HG03354 (cell line): ENCODE measurements around the gene NUP155.
"Not testable (repeated sequence)": the region's sequence is repeated elsewhere in the genome, so short reads cannot be mapped to it uniquely, and the experiment has no call there.

ENCODE experiments used
- ATAC-seq: cut with Tn5 transposase; IDR thresholded peaks from one replicate; pipeline ENCODE4 v1.9.1; 2021; ENCODE audit warnings: mild to moderate bottlenecking; ENCODE audit not compliant: unreplicated experiment, poor library complexity, severe bottlenecking

The NUP155 gene

DNA sequence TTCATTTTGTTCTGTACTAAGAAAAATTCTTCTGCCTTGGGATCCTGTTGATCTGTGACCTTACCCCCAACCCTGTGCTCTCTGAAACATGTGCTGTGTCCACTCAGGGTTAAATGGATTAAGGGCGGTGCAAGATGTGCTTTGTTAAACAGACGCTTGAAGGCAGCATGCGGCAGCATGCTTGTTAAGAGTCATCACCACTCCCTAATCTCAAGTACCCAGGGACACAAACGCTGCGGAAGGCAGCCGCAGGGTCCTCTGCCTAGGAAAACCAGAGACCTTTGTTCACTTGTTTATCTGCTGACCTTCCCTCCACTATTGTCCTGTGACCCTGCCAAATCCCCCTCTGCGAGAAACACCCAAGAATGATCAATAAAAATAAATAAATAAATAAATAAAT, 74.6 kb downstream of the NUP155 start:
- ATAC-seq: not testable (repeated sequence)

DNA sequence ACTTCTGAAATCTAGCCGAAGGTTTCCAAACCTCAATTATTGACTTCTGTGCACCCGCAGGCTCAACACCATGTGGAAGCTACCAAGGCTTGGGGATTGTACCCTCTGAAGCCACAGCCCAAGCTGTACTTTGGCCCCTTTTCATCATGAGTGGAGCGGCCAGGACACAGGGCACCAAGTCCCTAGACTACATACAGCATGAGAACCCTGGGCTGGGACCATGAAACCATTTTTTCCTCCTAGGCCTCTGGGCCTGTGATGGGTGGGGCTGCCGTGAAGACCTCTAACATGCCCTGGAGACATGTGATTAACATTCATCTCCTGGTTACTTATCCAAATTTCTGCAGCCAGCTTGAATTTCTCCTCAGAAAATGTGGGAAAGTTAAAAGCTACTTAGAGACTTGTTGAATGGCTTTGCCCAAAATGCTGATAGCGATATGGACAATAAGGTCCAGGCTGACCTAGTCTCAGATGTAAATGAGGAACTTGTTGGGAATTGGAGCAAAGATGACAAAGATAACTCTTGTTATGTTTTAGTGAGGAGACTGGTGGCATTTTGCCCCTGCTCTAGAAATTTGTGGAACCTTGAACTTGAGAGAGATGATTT, 87.6 kb downstream of the NUP155 start:
- ATAC-seq: no peak

DNA sequence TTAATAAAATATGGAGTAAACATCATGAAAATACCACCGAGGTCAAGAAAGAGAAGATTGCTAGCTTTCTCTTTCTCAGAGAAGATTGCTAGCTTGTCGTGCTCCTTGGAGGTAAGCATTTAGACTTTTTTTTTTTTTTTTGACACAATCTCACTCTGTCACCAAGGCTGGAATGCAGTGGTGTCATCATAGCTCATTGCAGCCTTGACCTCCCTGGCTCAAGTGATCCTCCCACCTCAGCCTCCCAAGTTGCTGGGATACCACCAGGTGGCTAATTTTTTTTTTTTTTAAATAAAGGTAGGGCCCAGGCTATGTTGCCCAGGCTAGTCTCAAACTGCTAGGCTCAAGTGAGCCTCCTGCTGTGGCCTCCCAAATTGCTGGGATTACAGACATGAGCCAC, 95.4 kb downstream of the NUP155 start:
- no peak for ATAC-seq

DNA sequence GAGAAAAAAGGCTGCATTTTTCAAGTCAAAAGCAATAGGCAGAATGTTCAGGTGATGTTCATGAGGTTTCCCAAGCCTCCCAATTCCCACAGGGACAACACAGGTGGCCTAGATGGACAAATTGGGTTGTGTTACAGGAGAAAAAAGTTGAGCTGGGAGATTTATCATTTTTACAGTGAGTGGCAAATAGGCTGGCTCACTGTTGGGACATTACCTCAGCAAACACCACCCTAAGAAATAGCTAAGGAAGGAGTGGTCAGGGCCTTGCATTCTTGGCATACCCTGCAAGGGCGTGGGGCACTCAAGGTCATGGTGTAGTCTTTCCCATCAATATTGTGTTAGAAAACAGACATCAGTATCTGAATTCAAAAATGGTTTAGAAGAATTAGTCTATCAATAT, 98.4 kb downstream of the NUP155 start:
- ATAC-seq: no peak

- not testable (repeated sequence) for ATAC-seq
These were observed 102.8 kb downstream of the NUP155 start for GRCh38 chr5:37268100-37268499.

DNA sequence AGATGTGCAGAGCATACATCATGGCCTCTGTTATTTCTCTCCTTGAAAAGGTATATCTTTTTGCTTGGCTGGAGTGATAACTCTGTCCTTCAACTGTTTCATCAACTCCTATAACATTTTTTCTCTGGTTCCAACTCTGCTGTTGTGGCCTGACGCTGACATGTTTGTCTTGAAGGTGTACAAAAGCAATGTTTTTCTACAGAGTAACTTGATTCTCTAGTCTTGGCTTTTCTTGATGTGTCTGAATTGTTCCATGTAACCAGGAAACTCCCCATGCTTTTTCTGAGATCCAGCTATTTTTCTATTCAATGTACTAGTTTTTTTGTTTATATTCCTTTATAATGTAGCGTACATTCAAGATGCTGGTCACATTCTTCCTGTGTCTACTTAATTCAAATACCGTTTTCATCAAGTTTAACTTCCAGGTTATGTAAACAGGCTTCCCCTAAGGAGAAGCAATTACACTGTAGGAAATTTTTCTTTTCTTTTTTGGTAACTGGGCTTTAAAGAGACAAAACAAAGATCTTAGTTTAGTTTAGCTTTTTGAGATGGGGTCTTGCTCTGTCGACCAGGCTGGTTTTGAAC, 115.0 kb downstream of the NUP155 start:
- no peak for ATAC-seq

- no peak for ATAC-seq
These were observed 116.3 kb downstream of the NUP155 start for GRCh38 chr5:37254581-37254980.

DNA sequence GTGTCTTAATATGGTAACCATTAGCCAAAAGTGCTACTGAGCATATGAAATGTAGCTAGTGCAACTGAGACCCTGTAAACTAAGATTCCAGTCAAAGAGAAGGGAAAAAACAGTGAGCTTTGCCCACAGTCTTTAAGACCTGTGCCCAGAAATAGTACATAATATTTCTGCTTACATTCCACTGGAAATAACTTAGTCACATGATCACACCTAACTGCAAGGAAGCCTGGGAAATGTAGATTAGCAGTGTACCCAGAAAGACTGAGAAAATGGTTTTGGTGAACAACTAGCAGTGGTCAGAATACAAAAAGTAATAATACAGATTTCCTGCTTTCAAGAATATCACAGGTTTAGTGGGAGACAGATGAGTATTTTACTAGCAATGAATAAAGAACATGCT, 119.2 kb downstream of the NUP155 start:
- no peak for ATAC-seq

DNA sequence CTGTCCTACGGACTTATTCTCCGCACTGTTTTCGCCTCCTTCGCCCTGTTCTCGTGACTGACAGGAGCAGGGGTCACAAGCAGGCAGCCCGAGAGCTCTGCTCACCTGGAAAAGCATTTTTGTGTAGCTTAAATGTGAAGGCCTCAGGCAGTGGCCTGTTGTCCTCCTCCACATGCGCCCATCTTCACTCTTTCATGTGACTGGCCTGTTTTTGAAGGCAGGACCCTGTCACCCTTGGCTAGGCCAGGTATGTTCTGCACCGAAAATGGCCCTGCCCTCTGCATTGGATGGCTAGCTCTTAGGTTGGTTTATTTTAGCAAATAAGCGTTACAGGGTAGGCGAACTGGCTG, 121.1 kb downstream of the NUP155 start:
- peak; percentile 0 for ATAC-seq

- peak; percentile 84 for ATAC-seq
These were observed 121.7 kb downstream of the NUP155 start, which contains the start of gene CPLANE1 for GRCh38 chr5:37248970-37249814. CPLANE1 (minus strand) TSS chr5:37249376; CDS start chr5:37247698, 1,678 bp downstream.

GRCh38 chr5:37248421-37248969, 122.4 kb downstream of the NUP155 start:
- ATAC-seq: no peak

DNA sequence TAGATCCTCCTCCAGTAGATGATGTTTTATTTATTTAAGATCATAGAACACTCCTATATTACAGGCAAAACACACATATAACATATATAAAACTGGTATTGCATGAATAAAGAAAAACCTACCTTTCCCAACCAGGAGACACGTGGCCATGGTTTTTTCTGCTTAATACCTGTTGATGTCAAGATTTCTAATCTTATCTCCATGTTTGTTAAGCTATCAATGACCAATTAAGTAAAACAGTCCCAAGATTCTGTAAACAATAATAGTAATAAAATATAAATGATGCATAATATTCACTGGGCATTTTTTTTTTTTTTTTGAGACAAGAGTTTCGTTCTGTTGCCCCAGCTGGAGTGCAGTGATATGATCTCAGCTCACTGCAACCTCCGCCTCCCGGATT, 123.4 kb downstream of the NUP155 start:
- ATAC-seq: no peak

DNA sequence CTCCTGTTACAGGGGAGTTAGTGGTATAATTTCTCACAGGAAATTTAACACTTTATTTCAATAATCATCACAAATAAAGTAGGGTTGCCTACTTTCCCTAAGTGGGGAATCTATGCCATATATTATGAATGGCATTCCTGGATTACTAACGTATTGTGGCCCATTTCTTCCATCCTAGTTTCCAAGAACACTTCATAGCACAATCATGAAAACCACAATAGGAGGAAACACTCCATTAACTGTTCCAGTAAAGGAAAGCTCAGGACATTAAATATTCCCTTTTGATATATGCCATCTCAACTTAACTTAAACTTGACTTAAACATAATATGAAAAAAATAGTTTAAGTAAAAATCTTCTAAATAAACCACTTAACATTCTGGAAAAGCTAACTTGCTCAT, 123.9 kb downstream of the NUP155 start:
- no peak for ATAC-seq
